Duodenal mucosa (tissue), 2 donors: Measurements from ENCODE around the gene LINC00632.

Experiments
- H3K27ac ChIP-seq: one replicate; pipeline ENCODE4 v1.7.0; 2013; ENCODE audit warnings: low read depth, low read length
- H3K27me3 ChIP-seq, 2 donors: one replicate each; pipeline ENCODE4 v1.7.0; 2013; ENCODE audit warnings: low read length in 2 of 2, control low read depth in 1 of 2; ENCODE audit not compliant: insufficient read depth in 2 of 2, control insufficient read depth in 1 of 2
- H3K36me3 ChIP-seq, 2 donors: one replicate each; pipeline ENCODE4 v1.7.0; 2013; ENCODE audit warnings: low read length in 2 of 2, control low read depth in 1 of 2; ENCODE audit not compliant: insufficient read depth in 2 of 2, control insufficient read depth in 1 of 2
- H3K4me1 ChIP-seq, 2 donors: one replicate each; pipeline ENCODE4 v1.7.0; 2013; ENCODE audit warnings: low read length in 2 of 2, control low read depth in 1 of 2; ENCODE audit not compliant: insufficient read depth in 2 of 2, control insufficient read depth in 1 of 2
- H3K4me3 ChIP-seq, 2 donors: one replicate each; pipeline ENCODE4 v1.7.0; 2013; ENCODE audit warnings: low read length in 2 of 2, low read depth in 1 of 2
- H3K9ac ChIP-seq, 2 donors: one replicate each; pipeline ENCODE4 v1.7.0; 2013; ENCODE audit warnings: low read length in 2 of 2, low read depth in 1 of 2
- H3K9me3 ChIP-seq, 2 donors: one replicate each; pipeline ENCODE4 v1.7.0; 2013; ENCODE audit warnings: low read length in 2 of 2, control low read depth in 1 of 2; ENCODE audit not compliant: control insufficient read depth in 1 of 2

Gene LINC00632

DNA sequence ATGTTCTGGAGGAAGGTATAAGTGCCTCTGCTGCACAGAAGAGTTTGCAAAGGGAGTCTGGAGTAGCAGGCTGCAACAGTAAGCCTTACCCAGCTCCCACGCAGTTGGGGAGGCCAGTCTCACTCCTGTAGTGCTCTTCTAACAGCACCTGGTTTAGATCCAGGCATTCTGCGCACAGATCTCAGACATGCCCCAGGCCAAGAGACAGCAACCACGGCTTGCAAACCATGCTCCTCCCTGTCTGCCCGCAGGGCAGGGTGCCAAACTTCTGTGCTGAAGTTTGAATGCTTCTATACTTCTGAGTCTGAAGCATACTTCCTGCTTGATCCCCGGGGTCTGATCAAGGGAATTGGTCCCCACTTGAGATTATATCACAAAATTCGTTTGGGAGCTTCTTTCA is 106.3 kb downstream of the LINC00632 start:
- no peak overlapping the region for H3K9ac ChIP-seq

DNA sequence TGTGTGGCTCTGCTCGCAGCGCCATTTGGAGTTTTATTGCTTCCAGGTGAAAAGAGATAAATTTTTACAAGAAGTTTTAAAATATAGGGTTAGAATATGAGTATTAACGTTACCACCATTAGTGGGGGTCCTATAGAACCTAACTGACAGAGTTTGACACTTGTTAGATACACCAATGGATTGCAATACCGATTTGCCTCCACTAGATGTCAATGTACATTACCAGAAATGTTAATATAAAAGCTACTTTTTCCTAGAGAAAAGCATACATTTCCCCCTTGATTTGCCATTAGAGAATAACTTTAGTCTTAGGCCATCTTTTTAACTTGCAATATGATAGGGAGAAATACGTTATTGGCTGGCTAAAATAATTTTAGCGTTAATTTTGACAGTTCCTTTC is 108.4 kb downstream of the LINC00632 start:
- Histone ChIP-seq H3K27me3 (no peaks in the 10 kb centered on the region), H3K9me3 (no peaks in the 10 kb centered on the region), H3K4me1 (no peaks in the 10 kb centered on the region), H3K27ac (no peak overlapping the region), H3K9ac (no peak overlapping the region), H3K4me3 (no peak overlapping the region), H3K36me3 (no peaks in the 10 kb centered on the region)

More for the DNA sequence above, 106.3 kb downstream of the LINC00632 start:
- H3K4me3 ChIP-seq, result no peak overlapping the region
- H3K4me1 ChIP-seq, result no peaks in the 10 kb centered on the region
- no peaks in the 10 kb centered on the region for H3K27me3 ChIP-seq
- H3K36me3 ChIP-seq, result no peaks in the 10 kb centered on the region
- H3K9me3 ChIP-seq, result no peaks in the 10 kb centered on the region
- H3K27ac ChIP-seq, result no peak overlapping the region

- H3K9ac ChIP-seq, result no peak overlapping the region
- no peak overlapping the region for H3K4me3 ChIP-seq
- H3K36me3 ChIP-seq, result no peaks in the 10 kb centered on the region
- H3K27ac ChIP-seq, result no peak overlapping the region
- H3K4me1 ChIP-seq, result no peaks in the 10 kb centered on the region
- H3K27me3 ChIP-seq, result no peaks in the 10 kb centered on the region
- no peaks in the 10 kb centered on the region for H3K9me3 ChIP-seq
These were observed 111.7 kb downstream of the LINC00632 start for GRCh38 chrX:140821280-140821679.

- Histone ChIP-seq H3K27me3 (no peaks in the 10 kb centered on the region), H3K36me3 (no peaks in the 10 kb centered on the region), H3K27ac (no peak overlapping the region)
These were observed 112.6 kb downstream of the LINC00632 start for GRCh38 chrX:140822184-140822583.

GRCh38 chrX:140822861-140823260 is 113.3 kb downstream of the LINC00632 start:
- Histone ChIP-seq H3K36me3 (no peaks in the 10 kb centered on the region), H3K9ac (no peak overlapping the region), H3K27me3 (no peaks in the 10 kb centered on the region), H3K4me3 (no peak overlapping the region), H3K9me3 (no peaks in the 10 kb centered on the region), H3K27ac (no peak overlapping the region), H3K4me1 (no peaks in the 10 kb centered on the region)

More at GRCh38 chrX:140822184-140822583, 112.6 kb downstream of the LINC00632 start:
- H3K9ac ChIP-seq, result no peak overlapping the region
- no peak overlapping the region for H3K4me3 ChIP-seq
- no peaks in the 10 kb centered on the region for H3K4me1 ChIP-seq
- H3K9me3 ChIP-seq, result no peaks in the 10 kb centered on the region

DNA sequence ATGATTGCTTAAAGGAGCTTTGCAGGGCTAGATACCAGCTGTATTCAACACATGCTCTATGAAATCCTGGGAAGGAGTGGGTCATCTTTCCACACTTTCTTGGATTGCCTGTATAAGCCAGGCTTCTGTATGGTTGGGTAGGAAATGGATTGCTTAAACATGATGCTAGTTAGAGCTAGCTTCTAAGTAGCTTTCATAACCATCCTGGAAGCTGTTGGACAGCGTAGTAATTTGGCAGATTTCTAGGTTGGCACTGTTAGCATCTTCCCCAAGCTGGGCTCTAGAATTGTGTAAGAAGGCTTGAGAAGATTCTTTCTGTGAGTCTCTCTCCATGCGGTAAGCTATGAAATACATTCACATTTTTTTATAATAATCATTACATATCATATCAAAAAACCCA is 127.3 kb downstream of the LINC00632 start:
- H3K4me1 ChIP-seq, result no peaks in the 10 kb centered on the region
- no peaks in the 10 kb centered on the region for H3K9me3 ChIP-seq
- no peak overlapping the region for H3K4me3 ChIP-seq
- no peak overlapping the region for H3K9ac ChIP-seq
- no peaks in the 10 kb centered on the region for H3K27me3 ChIP-seq
- H3K27ac ChIP-seq, result no peak overlapping the region
- H3K36me3 ChIP-seq, result no peaks in the 10 kb centered on the region
